ENCODE results near the gene AGBL5. TPM values are rescaled to one million over a fixed set of nuclear protein-coding genes. Genes with fewer than 3 reads are reported as not detected.

AGBL5 gene
- total RNA-seq, 1 experiment from 2014 or later = 40.0 TPM

DNA sequence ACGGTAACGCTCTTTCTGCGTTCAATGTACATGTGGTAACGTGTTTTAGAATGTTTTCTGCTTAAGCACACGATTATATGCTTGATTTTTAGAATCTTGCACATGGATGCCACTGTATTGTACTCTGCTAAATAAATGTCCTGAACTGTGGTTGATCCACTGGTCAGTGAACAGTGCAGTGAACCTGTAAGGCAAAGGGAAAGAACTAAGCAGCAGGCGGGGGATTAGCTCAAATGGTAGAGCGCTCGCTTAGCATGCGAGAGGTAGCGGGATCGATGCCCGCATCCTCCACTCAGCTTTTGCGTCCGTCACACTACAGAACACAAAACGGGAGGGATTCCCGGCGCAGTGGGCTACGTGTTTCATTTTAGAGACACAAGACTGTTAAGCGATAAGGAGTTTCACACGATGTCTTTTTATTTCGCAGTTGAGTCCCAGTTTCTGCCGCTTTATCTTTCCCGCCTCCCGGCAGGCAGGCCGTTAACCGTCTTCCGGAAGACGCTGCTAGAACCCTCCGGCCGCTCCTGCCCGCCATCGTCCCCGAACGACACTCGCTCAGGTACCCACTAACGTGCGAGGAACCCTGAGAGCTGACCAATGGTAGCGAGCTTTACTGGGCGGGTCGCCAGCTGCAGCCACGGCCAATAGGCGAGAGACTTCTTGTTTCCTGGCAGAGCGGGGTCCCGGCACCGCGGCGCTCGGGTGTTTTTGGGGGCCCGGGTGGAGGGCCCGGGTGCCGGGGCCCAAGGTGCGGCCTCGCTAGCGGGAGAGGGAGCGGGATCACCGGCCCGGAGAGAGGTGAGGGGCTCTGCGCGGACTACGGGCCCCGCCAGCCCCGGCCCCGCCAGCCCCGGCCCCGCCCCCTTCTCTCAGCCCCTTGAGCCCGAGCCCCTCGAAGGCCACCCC is at the start of gene AGBL5 (continued):
- TF ChIP-seq, protein P1, sequence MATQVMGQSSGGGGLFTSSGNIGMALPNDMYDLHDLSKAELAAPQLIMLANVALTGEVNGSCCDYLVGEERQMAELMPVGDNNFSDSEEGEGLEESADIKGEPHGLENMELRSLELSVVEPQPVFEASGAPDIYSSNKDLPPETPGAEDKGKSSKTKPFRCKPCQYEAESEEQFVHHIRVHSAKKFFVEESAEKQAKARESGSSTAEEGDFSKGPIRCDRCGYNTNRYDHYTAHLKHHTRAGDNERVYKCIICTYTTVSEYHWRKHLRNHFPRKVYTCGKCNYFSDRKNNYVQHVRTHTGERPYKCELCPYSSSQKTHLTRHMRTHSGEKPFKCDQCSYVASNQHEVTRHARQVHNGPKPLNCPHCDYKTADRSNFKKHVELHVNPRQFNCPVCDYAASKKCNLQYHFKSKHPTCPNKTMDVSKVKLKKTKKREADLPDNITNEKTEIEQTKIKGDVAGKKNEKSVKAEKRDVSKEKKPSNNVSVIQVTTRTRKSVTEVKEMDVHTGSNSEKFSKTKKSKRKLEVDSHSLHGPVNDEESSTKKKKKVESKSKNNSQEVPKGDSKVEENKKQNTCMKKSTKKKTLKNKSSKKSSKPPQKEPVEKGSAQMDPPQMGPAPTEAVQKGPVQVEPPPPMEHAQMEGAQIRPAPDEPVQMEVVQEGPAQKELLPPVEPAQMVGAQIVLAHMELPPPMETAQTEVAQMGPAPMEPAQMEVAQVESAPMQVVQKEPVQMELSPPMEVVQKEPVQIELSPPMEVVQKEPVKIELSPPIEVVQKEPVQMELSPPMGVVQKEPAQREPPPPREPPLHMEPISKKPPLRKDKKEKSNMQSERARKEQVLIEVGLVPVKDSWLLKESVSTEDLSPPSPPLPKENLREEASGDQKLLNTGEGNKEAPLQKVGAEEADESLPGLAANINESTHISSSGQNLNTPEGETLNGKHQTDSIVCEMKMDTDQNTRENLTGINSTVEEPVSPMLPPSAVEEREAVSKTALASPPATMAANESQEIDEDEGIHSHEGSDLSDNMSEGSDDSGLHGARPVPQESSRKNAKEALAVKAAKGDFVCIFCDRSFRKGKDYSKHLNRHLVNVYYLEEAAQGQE (IDR thresholded peaks at IDR 0.05; ENCODE audit: low read depth) = no peak
- no peak for TF ChIP-seq ELF1 (IDR thresholded peaks at IDR 0.05; ENCODE audit: borderline replicate concordance, low read depth)

DNA sequence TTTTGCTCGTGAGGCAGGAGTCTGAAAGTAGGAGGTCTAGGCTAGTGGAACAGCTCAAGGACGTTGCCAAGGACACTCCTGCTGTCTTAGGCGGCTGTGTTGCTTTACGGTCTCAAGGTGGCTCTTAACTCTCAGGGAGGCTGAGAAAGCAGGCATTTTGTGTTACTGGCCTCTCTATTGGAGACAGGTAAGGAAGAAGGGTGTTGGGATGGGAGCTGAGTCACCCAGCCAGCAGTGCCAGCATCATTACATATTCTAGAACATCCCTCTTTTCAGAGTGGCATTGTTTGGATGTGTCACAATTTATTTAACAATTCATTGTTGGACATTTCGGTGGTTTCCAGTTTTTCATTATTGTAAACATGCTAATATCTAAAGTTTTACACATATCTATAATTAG is 49.5 kb upstream of the AGBL5 start:
- H3K79me2 ChIP-seq (ENCODE audit: insufficient read depth, low read length) = no peaks in the 10 kb centered on the region
- no peak overlapping the region for H3K27ac ChIP-seq (ENCODE audit: low read depth, low read length)
- no peak overlapping the region for H3K4me3 ChIP-seq (replicated peaks in 1 of 2; ENCODE audit: low read depth in 1 of 2, low read length in 2 of 2)
- no peak for DNase-seq (ENCODE audit: low read depth, low spot score)
- CTCF ChIA-PET = no interaction called here
- no peaks in the 10 kb centered on the region for H3K36me3 ChIP-seq (ENCODE audit: control insufficient read depth in 1 of 2, insufficient read depth in 2 of 2, low read length in 2 of 2)
- intact Hi-C loops (cut with micrococcal nuclease) = no loop called here
- peaks cover 0 to 16% of the 10 kb centered on the region in 2 experiments; a peak in 2 of 4 replicates for H3K4me1 ChIP-seq (ENCODE audit: control insufficient read depth in 1 of 2, insufficient read depth in 2 of 2, low read length in 2 of 2)
- BruUV-seq (replicated peaks) = no TSS peak
- H3K27me3 ChIP-seq (ENCODE audit: insufficient read depth, low read length) = no peaks in the 10 kb centered on the region
- H4K20me1 ChIP-seq (ENCODE audit: insufficient read depth) = no peaks in the 10 kb centered on the region
- ATAC-seq = no peak
- H2AFZ ChIP-seq (ENCODE audit: low read depth, low read length, poor library complexity, severe bottlenecking) = no peak overlapping the region
- no peaks in the 10 kb centered on the region for H3K9me2 ChIP-seq (ENCODE audit: insufficient read depth)
- POLR2A ChIA-PET = no interaction called here
- H3K9ac ChIP-seq (ENCODE audit: low read length) = no peak overlapping the region
- TF ChIP-seq POLR2AphosphoS5 (IDR thresholded peaks at IDR 0.05; ENCODE audit: low read depth, low read length) (no peak), SRF (IDR thresholded peaks at IDR 0.05; ENCODE audit: low read depth) (no peak), EZH2 (IDR thresholded peaks at IDR 0.05) (no peak), ZNF274 (IDR thresholded peaks at IDR 0.05; ENCODE audit: low read depth, low read length) (no peak)
- RAD21 ChIA-PET (ENCODE audit: low non-redundant PET in 1 of 2, low total read pairs in 2 of 2, uncharacterized antibody in 2 of 2, unreplicated experiment in 2 of 2) = no interaction called here
- no peak overlapping the region for H3K4me2 ChIP-seq (ENCODE audit: low read length)
- no peaks in the 10 kb centered on the region for H3K9me3 ChIP-seq (ENCODE audit: control insufficient read depth in 1 of 2, insufficient read depth in 1 of 2, low read depth in 1 of 2, low read length in 2 of 2)

Measured in HCT116 (cell line).